Thyroid gland (tissue), 4 donors: ENCODE measurements around the gene ZNF652.
"Not testable (repeated sequence)": the region's sequence is repeated elsewhere in the genome, so short reads cannot be mapped to it uniquely, and the experiment has no call there.

Source experiments
- CTCF ChIP-seq, 6 experiments: fragments of 200-600 bp in 3 of 6; fragments of 450-650 bp in 3 of 6; sonication (generic) in 3 of 6; IDR thresholded peaks; one replicate each; pipeline ENCODE4 v1.5.1; 2016 to 2019; ENCODE audit warnings: antibody characterized with exemption in 6 of 6, mild to moderate bottlenecking in 2 of 6, inconsistent platforms in 1 of 6, moderate library complexity in 1 of 6
- POLR2A ChIP-seq, 2 donors: fragments of 450-650 bp; IDR thresholded peaks; one replicate each; pipeline ENCODE4 v1.6.1; 2017; ENCODE audit warnings: antibody characterized with exemption in 2 of 2, mild to moderate bottlenecking in 2 of 2, moderate library complexity in 1 of 2

GRCh38 chr17:49275981-49276380 is 86.1 kb downstream of the ZNF652 start:
- TF ChIP-seq CTCF, POLR2A (IDR thresholded peaks at IDR 0.05): not testable (repeated sequence)
